GM15510 (cell line): ENCODE measurements around the gene CABLES1.

Experiments used
- POLR2A ChIP-seq: IDR thresholded peaks from 3 replicates; pipeline ENCODE4 v1.6.1; 2011; ENCODE audit warnings: borderline replicate concordance; ENCODE audit not compliant: insufficient read length; ENCODE audit errors: extremely low read depth

Gene CABLES1

GRCh38 chr18:23189768-23190661 lies 54.7 kb downstream of the CABLES1 start:
- TF ChIP-seq POLR2A, result no peak

DNA sequence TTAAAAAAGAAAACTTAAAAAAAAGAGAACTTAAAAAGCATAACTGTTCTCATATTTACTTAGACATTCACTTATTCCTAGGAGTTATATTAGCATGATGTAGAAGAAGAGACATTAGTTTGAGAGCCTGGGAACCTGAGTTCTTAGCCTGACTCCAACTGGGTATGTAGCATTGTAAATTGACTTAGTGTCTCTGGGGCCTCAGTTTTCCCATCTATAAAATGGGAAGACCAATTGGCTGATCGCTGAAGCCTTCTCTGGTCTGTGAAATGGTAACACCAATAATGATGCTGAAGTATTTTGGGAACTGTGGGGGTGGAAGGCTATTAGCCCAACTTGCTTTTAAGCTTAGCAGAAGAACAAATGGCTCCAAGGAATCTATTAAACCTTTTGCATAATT lies 55.9 kb downstream of the CABLES1 start:
- no peak for TF ChIP-seq POLR2A

DNA sequence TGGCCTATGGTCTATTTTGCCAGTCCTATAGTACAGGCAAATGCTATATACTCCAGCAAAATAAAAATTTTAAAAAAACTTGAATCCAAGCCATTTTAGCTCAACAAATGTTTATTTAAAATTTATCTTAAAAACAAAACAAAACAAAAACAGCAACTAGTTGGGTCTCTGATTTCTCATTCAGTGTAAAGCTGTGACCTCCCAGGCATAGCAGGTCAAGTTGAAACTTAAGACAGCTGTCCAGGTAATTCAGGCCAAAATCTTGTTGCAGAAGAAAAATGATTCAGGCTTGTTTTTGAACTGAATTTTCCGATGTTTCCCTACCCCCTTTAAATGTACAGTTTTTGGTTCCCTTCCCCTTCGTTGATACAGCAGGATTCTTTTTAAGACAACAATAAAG lies 58.5 kb downstream of the CABLES1 start:
- no peak for TF ChIP-seq POLR2A

GRCh38 chr18:23194155-23194996 lies 59.1 kb downstream of the CABLES1 start:
- no peak for TF ChIP-seq POLR2A

GRCh38 chr18:23194997-23195957 lies 60.0 kb downstream of the CABLES1 start:
- no peak for TF ChIP-seq POLR2A

GRCh38 chr18:23196119-23197007 lies 61.1 kb downstream of the CABLES1 start:
- no peak for TF ChIP-seq POLR2A

DNA sequence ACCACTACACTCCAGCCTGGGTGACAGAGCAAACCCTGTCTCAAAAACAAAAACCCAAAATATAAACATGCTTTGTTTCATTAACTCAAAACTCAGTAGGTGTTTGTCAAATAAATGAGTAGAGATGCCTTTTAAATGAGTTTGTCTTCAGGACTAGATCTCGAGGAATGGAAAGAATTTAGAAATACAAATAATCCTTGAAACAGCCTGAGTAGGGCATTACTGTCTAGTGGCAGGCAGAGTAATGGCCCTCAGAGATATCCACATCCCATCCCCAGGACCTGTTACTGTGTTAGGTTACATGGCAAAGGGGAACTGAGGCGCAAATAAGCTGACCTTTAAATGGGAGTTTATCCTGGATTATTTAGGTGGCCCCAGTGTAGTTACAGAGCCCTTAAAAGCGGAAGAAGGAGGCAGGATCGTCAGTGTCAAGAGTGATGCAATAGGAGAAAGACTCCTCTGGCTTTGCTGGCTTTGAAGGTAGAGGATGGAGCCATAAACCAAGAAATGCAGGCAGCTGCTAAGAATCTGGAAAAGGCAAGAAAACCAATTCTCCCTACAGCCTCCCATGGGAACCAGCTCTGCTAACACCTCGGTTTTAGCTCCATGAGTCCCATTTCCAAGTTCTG lies 63.0 kb downstream of the CABLES1 start:
- TF ChIP-seq POLR2A, result no peak

DNA sequence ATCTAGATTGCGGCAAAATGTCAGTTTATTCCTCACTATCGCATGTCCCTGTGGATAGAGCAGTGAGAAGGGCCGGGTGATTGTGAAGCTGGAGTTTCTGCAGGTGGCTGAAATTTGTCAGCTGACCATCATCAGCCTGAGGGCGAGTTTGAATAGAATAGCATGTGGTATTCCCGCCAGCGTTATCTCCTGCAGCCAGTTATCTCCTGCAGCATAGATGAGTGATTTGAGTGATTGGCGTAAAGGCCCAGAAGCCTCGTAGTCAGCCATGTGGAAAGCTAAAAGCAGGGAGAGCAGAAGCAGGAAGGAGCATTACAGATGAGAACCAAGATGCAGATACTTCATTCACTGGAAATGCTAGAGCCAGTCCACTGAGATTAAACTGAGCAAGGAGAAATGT lies 65.5 kb downstream of the CABLES1 start:
- no peak for TF ChIP-seq POLR2A

GRCh38 chr18:23201741-23202140 lies 66.5 kb downstream of the CABLES1 start:
- no peak for TF ChIP-seq POLR2A

DNA sequence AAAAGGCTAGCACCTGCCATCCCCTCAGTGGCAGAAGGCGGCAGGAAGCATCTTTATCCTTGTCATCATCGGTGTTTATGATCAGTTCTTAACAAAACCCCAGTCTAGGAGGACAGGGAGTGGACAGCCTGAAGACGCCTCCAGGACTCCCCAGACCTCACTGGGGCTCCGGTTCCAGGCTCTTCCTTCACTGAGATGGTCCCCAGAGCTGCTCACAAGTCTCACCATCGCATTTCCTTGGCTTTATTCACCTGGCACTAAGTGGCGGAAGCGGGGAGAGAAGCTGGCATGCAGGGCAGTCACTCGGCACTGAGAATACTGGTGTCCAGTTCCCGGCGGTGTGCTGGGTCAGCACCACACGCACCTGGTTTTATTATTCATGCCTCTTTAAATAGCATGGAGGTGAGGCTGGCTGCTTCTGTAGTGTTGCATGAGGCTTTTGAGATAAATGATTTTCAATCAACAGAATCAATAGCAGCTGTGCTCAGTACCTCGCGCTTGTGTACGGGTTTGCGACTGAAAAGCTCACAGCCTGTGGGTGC lies 68.7 kb downstream of the CABLES1 start:
- no peak for TF ChIP-seq POLR2A

- no peak for TF ChIP-seq POLR2A
These were observed 69.4 kb downstream of the CABLES1 start for GRCh38 chr18:23204589-23205235.

DNA sequence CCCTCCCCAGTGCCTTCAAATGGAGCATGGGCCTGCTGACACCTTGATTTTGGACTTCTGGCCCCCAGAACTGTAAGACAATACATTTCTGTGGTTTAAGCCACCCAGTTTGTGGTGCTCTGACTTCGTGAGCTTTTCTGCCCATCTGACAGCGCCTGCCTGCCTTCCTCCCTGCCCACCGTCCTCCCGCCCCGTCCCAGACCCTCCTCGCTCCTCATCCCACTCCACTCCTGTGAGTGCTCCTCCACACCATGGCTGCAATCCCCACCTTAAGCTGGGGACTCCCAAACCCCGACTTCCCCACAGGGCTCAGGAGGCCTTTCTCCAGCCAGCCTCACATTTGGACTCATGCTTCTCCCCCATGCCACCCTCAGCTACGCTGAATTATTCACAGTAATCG lies 70.7 kb downstream of the CABLES1 start:
- TF ChIP-seq POLR2A, result no peak
